Measurements from ENCODE around the gene PBX1.

- TF ChIP-seq POLR2AphosphoS5 (IDR thresholded peaks at IDR 0.05) (no peak), CTCF (IDR thresholded peaks at IDR 0.05) (no peak)
Measured at GRCh38 chr1:164864161-164864560, 305.2 kb downstream of the PBX1 start.
